DMS 273 treated with DMSO at 0.1 percent for 48 hours (cell line): ENCODE measurements around the gene DESI1.
"Not testable (repeated sequence)": the region's sequence is repeated elsewhere in the genome, so short reads cannot be mapped to it uniquely, and the experiment has no call there.

Experiments used
- DNase-seq: peaks from one replicate; lab custom pipeline; 2025; lab: John Stamatoyannopoulos, UW

DESI1 gene

DNA sequence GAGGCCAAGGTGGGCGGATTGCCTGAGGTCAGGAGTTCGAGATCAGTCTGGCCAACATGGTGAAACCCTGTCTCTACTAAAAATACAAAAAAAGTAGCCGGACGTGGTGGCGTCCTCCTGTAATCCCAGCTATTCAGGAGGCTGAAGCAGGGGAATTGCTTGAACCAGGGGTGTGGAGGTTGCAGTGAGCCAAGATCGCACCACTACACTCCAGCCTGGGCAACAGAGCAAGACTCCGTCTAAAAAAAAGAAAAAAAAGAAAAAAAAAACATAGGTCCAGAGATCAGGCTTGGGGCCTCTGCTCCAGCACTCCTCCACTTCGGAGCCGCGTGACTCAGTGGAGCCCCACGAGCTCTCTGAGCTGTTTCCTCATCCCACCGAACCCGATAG lies 62.6 kb downstream of the DESI1 start:
- DNase-seq: not testable (repeated sequence)

DNA sequence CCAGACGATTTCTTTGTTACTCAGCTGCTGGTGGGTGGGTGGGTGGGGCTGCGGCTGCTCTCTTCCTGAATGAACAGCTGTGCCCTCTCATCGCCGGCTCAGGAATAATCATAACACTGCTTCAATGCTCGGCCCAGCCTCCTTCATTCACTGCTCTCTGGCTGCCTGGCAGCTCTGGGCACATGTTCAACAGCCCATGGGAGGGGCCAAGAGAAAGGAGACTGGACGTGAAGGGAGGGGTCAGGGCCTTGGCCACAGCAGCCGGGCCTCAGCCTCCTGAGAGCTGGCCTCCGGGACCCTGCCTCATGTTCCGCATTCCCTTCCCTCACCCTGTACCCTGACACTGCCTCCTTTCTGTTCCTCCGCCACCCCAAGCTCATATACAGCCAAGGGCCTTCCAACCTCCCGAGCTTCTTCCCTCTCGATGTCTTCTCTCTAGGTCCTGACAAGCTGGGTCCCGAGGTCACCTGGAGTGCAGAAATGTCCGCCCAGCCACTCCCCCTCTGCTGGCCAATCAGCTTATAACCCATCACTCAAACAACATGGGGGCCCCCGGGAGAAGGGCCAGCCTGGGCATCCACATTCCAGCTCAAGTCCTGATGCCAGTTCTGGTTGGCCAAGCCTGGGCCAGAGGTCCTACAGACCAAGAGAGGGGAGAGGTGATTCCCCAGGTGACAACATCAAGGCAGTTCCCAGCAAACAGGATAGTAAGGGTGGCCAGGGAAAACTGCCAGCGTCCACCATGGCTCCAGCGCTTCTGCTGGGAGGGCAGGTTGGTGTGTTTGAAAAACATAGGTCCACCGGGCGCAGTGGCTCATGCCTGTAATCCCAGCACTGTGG lies 63.2 kb downstream of the DESI1 start:
- no peak for DNase-seq

DNA sequence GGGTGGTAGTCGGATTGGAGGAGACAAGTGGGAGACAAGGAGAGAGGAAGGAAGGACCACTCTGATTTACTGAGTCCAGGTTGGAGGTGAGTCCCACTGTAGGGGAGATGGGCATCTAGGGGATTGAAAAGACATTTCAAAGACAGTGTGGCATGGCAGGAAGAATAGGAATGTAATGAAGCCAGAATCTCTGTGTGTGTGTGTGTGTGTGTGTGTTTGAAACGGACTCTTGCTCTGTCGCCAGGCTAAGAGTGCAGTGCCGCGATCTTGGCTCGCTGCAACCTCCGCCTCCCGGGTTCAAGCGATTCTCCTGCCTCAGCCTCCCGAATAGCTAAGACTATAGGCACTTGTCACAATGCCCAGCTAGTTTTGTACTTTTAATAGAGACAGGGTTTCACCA lies 64.3 kb downstream of the DESI1 start:
- no peak for DNase-seq

DNA sequence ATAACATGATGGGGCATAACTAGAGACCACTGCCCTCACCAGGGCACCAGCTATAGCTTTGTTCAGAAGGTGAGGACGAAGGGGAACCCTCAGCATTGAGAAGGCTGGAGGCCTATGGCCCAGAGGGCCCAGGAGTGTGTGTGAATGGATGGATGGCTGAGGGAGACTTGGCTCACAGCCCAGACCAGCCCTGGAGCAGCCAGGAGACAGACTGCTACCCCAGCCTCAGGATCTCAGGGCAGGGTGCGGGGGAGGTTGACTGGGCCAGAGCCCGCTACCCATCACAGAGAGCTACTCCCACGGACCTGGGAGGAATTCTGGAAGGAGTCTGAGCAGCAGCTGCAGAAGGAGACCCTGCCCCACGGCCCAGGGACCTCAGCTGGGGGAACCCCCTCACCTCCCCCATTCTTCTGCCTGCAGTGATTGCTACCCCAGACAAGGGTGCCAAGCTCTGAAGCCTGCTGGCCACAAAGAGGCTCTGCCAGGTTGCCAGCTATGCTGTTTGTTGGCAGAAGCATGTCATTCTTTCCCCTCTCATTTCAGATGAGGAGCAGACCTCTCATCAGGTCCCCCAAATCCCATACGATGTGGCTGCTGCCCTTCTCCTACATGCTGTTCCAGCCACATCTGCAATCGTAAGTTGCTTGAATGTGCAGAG lies 65.4 kb downstream of the DESI1 start:
- no peak for DNase-seq

DNA sequence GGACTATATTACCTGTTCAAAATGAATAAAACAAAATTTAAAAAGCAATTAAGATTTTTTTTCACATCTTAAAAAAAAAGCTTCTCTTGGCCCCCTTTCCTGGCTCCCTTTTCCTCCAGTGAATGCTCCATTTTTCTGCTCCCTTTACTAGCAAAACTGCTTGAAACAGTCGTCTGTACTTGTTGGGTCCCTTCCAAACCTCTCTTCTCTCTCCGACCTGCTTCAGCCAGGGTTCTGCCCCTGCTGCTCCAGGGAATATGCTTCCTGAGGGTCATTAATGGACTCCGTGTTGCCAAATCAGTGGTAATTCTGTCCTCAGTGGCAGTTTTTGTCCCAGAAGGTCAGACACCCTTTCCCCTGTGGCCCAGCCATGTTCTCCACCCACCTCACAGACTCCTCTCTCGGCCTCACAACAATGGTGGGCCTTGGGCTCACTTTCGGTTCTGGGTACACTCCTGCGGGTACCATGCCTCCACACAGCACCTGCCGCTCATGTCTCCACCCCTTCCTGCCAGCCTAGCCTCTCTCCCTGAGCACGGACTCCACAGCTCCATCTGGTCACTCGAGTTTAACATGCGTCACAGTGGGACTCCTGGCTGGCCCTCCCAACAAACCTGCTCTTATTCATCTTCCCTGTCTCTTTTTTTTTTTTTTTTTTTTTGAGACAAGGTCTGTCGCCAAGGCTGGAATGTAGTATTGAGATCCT lies 68.8 kb downstream of the DESI1 start:
- DNase-seq: no peak

DNA sequence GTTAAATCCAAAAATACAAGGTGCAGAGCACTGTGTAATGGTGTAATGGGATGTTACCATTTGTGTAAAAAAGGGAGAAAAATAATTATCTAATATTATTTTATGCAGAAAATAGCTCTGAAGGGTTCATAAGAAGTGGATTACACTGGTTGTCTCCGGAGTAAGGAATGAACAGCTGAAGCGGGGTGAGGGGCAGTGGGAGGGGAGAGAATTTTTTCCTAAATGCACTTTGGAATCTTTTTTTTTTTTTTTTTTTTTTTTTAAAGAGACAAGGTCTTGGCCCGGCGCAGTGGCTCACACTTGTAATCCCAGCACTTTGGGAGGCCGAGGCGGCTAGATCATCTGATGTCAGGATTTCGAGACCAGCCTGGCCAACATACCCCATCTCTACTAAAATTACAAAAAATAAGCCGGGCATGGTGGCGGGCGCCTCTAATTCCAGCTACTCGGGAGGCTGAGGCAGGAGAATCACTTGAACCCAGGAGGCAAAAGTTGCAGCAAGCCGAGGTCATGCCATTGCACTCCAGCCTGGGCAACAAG lies 69.8 kb downstream of the DESI1 start:
- no peak for DNase-seq

DNA sequence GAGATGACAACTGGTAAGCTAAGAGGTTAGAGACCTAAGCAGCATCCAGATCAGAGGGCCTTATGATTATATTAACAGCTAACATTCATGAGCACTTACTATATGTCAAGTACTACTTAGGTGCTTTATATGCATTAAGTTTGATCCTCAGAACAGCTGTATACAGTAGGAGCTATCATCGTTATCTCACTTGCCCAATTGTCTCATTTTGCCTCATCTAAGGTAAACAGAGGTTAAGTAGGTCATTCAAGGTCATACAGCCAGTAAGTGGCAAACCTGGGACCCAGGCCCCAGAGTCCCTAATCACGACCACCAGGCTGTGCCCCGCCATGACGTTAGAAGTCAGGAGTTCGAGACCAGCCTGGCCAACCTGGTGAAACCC lies 72.0 kb downstream of the DESI1 start:
- no peak for DNase-seq
